HEK293 (cell line): ENCODE measurements around the gene HCFC1.

Experiments
- CTCF ChIA-PET: fragments of 350-600 bp; formaldehyde crosslinking; extraction: SDS; loops from one replicate; lab custom pipeline; 2021; ENCODE audit warnings: antibody characterized with exemption; lab: Yijun Ruan, JAX
- POLR2A ChIA-PET: fragments of 300-600 bp; formaldehyde crosslinking; extraction: SDS; loops from one replicate; lab custom pipeline; 2020; ENCODE audit warnings: antibody characterized with exemption, inconsistent platforms; lab: Yijun Ruan, JAX
- H3K27ac ChIP-seq: fragments of 200-500 bp; sonication (Bioruptor generic); 2 replicates; pipeline ENCODE4 v1.5.1; 2014; ENCODE audit warnings: low read depth, low read length, control low read depth, inconsistent platforms; ENCODE audit errors: extremely low read depth
- H3K36me3 ChIP-seq, 2 experiments: fragments of 200-500 bp in 1 of 2; sonication (Bioruptor generic) in 1 of 2; 1 replicate in 1 of 2; 2 replicates in 1 of 2; pipeline ENCODE4 v1.5.1; 2014 to 2017; ENCODE audit warnings: inconsistent platforms in 2 of 2, low read length in 2 of 2; ENCODE audit not compliant: control insufficient read depth in 2 of 2, insufficient read depth in 1 of 2
- H3K4me1 ChIP-seq: fragments of 200-500 bp; sonication (Bioruptor generic); 2 replicates; pipeline ENCODE4 v1.5.1; 2014; ENCODE audit warnings: mild to moderate bottlenecking, low read length, inconsistent platforms; ENCODE audit not compliant: control insufficient read depth, insufficient read depth
- H3K4me3 ChIP-seq: 2 replicates; pipeline ENCODE4 v1.5.1; 2011; ENCODE audit warnings: low read depth, mild to moderate bottlenecking, control low read depth, low read length, moderate library complexity
- H3K9me3 ChIP-seq: fragments of 200-500 bp; sonication (Bioruptor generic); 2 replicates; pipeline ENCODE4 v1.5.1; 2014; ENCODE audit warnings: low read depth, low read length, inconsistent platforms; ENCODE audit not compliant: control insufficient read depth, insufficient read depth
- BCL11A ChIP-seq: fragments of 450-650 bp; formaldehyde crosslinking; IDR thresholded peaks from 2 replicates; pipeline ENCODE4 v1.5.1; 2016; ENCODE audit warnings: low read depth, missing biosample characterization, missing genetic modification characterization
- TRIM28 ChIP-seq: IDR thresholded peaks from 2 replicates; pipeline ENCODE4 v1.6.1; 2011; ENCODE audit warnings: low read length, control low read depth, borderline replicate concordance
- ZBTB20 ChIP-seq: fragments of 450-650 bp; formaldehyde crosslinking; IDR thresholded peaks from 2 replicates; pipeline ENCODE4 v1.5.1; 2016; ENCODE audit warnings: missing biosample characterization, missing genetic modification characterization
- ZFHX2 ChIP-seq: fragments of 450-650 bp; formaldehyde crosslinking; conservative IDR thresholded peaks from 2 replicates; pipeline ENCODE4 v1.5.1; 2016; ENCODE audit warnings: missing biosample characterization, missing genetic modification characterization
- ZNF146 ChIP-seq: fragments of 450-650 bp; formaldehyde crosslinking; IDR thresholded peaks from 2 replicates; pipeline ENCODE4 v1.5.1; 2016; ENCODE audit warnings: missing biosample characterization, missing genetic modification characterization
- ZNF248 ChIP-seq: fragments of 450-650 bp; formaldehyde crosslinking; IDR thresholded peaks from 2 replicates; pipeline ENCODE4 v1.5.1; 2017; ENCODE audit warnings: missing biosample characterization, missing genetic modification characterization
- ZNF266 ChIP-seq: fragments of 450-650 bp; formaldehyde crosslinking; IDR thresholded peaks from 2 replicates; pipeline ENCODE4 v1.5.1; 2016; ENCODE audit warnings: missing biosample characterization, missing genetic modification characterization, low read depth
- ZNF311 ChIP-seq: fragments of 450-650 bp; formaldehyde crosslinking; IDR thresholded peaks from 2 replicates; pipeline ENCODE4 v1.5.1; 2017; ENCODE audit warnings: missing biosample characterization, missing genetic modification characterization, borderline replicate concordance
- ZNF423 ChIP-seq: fragments of 450-650 bp; formaldehyde crosslinking; IDR thresholded peaks from 2 replicates; pipeline ENCODE4 v1.5.1; 2016; ENCODE audit warnings: missing biosample characterization, missing genetic modification characterization
- ZNF514 ChIP-seq: fragments of 450-650 bp; formaldehyde crosslinking; IDR thresholded peaks from 2 replicates; pipeline ENCODE4 v1.5.1; 2016; ENCODE audit warnings: missing biosample characterization, missing genetic modification characterization
- ZNF571 ChIP-seq: fragments of 450-650 bp; formaldehyde crosslinking; IDR thresholded peaks from 2 replicates; pipeline ENCODE4 v1.5.0; 2017; ENCODE audit warnings: missing biosample characterization, missing genetic modification characterization
- ZNF658 ChIP-seq: fragments of 450-650 bp; formaldehyde crosslinking; IDR thresholded peaks from 2 replicates; pipeline ENCODE4; 2016; ENCODE audit warnings: missing biosample characterization, missing genetic modification characterization
- ZNF701 ChIP-seq: fragments of 450-650 bp; formaldehyde crosslinking; IDR thresholded peaks from 2 replicates; pipeline ENCODE4 v1.5.1; 2016; ENCODE audit warnings: missing biosample characterization, missing genetic modification characterization
- ZNF843 ChIP-seq: fragments of 450-650 bp; formaldehyde crosslinking; IDR thresholded peaks from 2 replicates; pipeline ENCODE4 v1.5.1; 2016; ENCODE audit warnings: missing biosample characterization, missing genetic modification characterization
- ZSCAN4 ChIP-seq: fragments of 450-650 bp; formaldehyde crosslinking; IDR thresholded peaks from 2 replicates; pipeline ENCODE4 v1.5.1; 2017; ENCODE audit warnings: missing biosample characterization, missing genetic modification characterization
- TF ChIP-seq, protein P1 (sequence below): fragments of 450-650 bp; formaldehyde crosslinking; IDR thresholded peaks from 2 replicates; pipeline ENCODE4 v1.5.1; 2017; ENCODE audit warnings: missing biosample characterization, missing genetic modification characterization
- TF ChIP-seq, protein P2 (sequence below): fragments of 450-650 bp; formaldehyde crosslinking; IDR thresholded peaks from 2 replicates; pipeline ENCODE4 v1.5.1; 2016; ENCODE audit warnings: missing biosample characterization, missing genetic modification characterization

Gene HCFC1

GRCh38 chrX:153900831-153901752, 70.5 kb downstream of the HCFC1 start (continued):
- TF ChIP-seq, protein P1, sequence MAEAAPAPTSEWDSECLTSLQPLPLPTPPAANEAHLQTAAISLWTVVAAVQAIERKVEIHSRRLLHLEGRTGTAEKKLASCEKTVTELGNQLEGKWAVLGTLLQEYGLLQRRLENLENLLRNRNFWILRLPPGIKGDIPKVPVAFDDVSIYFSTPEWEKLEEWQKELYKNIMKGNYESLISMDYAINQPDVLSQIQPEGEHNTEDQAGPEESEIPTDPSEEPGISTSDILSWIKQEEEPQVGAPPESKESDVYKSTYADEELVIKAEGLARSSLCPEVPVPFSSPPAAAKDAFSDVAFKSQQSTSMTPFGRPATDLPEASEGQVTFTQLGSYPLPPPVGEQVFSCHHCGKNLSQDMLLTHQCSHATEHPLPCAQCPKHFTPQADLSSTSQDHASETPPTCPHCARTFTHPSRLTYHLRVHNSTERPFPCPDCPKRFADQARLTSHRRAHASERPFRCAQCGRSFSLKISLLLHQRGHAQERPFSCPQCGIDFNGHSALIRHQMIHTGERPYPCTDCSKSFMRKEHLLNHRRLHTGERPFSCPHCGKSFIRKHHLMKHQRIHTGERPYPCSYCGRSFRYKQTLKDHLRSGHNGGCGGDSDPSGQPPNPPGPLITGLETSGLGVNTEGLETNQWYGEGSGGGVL (tag by site-specific recombination) = peak; percentile 64
- TF ChIP-seq ZNF248 (tag by site-specific recombination) (peak; percentile 65; the same call in 1 of the 2 replicates), ZNF311 (tag by site-specific recombination) (0 out of 2 replicates have a peak, but pooled peaks have one; percentile 77), ZSCAN4 (tag by site-specific recombination) (peak; percentile 100), ZFHX2 (tag by site-specific recombination) (peak; percentile 100), ZNF571 (tag by site-specific recombination) (peak; percentile 86; the same call in 1 of the 2 replicates), ZBTB20 (tag by site-specific recombination) (0 out of 2 replicates have a peak, but pooled peaks have one; percentile 26), ZNF423 (tag by site-specific recombination) (no peak), BCL11A (tag by site-specific recombination) (no peak), ZNF266 (tag by site-specific recombination) (0 out of 2 replicates have a peak, but pooled peaks have one; percentile 47), TRIM28 (0 out of 2 replicates have a peak, but pooled peaks have one; percentile 6)

DNA sequence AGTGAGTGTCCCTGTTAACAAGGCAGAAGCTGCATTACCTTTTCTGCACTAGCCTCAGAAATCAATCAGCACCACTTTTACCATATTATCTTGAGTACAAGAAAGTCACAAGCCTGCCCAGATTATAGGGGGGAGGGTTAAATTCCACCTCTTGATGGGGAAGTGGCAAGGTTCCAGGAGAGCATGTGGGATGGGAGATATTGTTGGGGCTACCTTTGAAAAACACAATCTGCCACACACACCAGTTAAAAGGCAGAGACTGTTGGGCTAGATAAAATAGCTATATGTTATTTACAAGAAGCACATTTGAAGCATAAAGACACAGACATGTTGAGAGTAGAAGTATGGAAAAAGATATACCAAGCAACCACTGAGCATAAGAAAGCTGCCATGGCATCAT, 73.7 kb downstream of the HCFC1 start:
- H3K4me1 ChIP-seq = no peaks in the 10 kb centered on the region
- ChIA-PET POLR2A (no interaction called here), CTCF (no interaction called here)

More for the DNA sequence above, 73.7 kb downstream of the HCFC1 start:
- no peak overlapping the region for H3K4me3 ChIP-seq
- TF ChIP-seq, protein P2, sequence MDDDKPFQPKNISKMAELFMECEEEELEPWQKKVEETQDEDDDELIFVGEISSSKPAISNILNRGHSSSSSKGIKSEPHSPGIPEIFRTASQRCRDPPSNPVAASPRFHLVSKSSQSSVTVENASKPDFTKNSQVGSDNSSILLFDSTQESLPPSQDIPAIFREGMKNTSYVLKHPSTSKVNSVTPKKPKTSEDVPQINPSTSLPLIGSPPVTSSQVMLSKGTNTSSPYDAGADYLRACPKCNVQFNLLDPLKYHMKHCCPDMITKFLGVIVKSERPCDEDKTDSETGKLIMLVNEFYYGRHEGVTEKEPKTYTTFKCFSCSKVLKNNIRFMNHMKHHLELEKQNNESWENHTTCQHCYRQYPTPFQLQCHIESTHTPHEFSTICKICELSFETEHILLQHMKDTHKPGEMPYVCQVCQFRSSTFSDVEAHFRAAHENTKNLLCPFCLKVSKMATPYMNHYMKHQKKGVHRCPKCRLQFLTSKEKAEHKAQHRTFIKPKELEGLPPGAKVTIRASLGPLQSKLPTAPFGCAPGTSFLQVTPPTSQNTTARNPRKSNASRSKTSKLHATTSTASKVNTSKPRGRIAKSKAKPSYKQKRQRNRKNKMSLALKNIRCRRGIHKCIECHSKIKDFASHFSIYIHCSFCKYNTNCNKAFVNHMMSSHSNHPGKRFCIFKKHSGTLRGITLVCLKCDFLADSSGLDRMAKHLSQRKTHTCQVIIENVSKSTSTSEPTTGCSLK (tag by site-specific recombination) = no peak
- no peak for TF ChIP-seq ZNF248 (tag by site-specific recombination)
- no peak for TF ChIP-seq ZNF514
- TF ChIP-seq ZNF146 (tag by site-specific recombination) = no peak
- TF ChIP-seq ZNF701 = no peak
- no peak for TF ChIP-seq ZNF658
- TF ChIP-seq ZNF843 = no peak
- TF ChIP-seq, all 188 proteins: peak for 0
- Histone ChIP-seq H3K27ac (no peak overlapping the region), H3K9me3 (no peaks in the 10 kb centered on the region; the same call in 1 of the 2 replicates), H3K36me3 (no peaks in the 10 kb centered on the region)
